Right hindlimb (tissue), 1 donor: ENCODE results near the gene RPAP3.
"Not testable (repeated sequence)": the region's sequence is repeated elsewhere in the genome, so short reads cannot be mapped to it uniquely, and the experiment has no call there.

Source experiments
- DNase-seq: peaks from one replicate; pipeline ENCODE4 v3.0.0-alpha.2; 2018

RPAP3 gene

GRCh38 chr12:47717443-47718193 lies 11.8 kb upstream of the RPAP3 start:
- peak; percentile 85 for DNase-seq

- no peak for DNase-seq
These were observed 11.2 kb upstream of the RPAP3 start for GRCh38 chr12:47717046-47717442.

DNA sequence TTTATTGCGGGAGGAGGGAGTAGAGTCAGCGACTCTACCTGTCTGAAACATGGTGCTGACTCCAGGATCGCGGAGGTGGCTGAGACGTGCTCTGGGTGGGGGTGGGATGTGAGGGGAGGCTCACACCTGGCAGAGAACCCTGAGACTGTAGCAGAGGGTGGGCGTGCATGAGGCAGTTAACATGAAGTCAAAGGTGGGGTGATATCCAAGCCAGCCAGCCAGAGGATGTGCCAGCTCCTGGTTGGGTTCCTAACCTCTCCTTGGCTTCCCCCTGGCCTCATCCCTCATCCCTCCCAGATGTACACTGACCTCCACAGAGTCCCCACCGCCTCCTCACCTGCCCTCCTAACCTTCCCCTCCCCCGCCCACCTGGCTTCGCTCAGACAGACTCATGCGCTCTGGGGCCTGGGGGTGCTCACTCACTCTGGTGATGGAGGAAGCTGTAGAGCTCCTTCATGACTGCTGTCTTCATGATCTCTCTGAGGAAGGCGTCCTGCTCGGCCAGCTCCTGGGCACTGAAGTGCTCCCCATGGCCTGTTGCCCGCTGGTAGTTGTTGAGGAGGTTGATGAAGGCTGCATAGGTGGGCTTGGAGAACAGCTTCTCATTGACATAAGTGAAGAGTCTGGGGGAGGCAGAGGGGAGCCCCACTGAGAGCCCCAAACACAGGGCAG lies 10.2 kb upstream of the RPAP3 start:
- no peak for DNase-seq

GRCh38 chr12:47715393-47715876 lies 9.6 kb upstream of the RPAP3 start:
- peak; percentile 82 for DNase-seq

GRCh38 chr12:47714826-47715386 lies 9.1 kb upstream of the RPAP3 start:
- no peak for DNase-seq

GRCh38 chr12:47712171-47712570 lies 6.3 kb upstream of the RPAP3 start:
- no peak for DNase-seq

- no peak for DNase-seq
These were observed 5.6 kb upstream of the RPAP3 start for GRCh38 chr12:47711448-47711847.

GRCh38 chr12:47710278-47710677 lies 4.4 kb upstream of the RPAP3 start:
- no peak for DNase-seq

DNA sequence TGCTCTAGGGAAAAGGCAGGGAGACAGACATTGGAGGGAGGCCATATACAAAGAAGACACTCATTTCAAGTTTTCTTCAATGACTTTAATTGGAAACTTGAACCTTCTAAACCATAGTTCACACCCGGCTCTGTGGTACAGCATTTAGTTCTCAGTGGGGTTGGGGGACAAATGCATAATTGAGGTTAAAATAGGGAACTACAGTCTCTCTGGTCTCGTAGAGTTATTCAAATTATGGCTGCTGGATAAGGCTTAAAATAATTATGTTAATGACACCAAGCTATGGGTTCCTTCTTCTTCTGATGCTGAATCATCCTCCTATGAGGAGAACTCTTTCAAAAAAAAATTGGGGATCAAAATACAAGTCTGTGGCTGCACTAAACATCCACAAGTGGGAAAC lies 3.8 kb upstream of the RPAP3 start:
- no peak for DNase-seq

GRCh38 chr12:47709237-47709636 lies 3.4 kb upstream of the RPAP3 start:
- DNase-seq, result no peak

DNA sequence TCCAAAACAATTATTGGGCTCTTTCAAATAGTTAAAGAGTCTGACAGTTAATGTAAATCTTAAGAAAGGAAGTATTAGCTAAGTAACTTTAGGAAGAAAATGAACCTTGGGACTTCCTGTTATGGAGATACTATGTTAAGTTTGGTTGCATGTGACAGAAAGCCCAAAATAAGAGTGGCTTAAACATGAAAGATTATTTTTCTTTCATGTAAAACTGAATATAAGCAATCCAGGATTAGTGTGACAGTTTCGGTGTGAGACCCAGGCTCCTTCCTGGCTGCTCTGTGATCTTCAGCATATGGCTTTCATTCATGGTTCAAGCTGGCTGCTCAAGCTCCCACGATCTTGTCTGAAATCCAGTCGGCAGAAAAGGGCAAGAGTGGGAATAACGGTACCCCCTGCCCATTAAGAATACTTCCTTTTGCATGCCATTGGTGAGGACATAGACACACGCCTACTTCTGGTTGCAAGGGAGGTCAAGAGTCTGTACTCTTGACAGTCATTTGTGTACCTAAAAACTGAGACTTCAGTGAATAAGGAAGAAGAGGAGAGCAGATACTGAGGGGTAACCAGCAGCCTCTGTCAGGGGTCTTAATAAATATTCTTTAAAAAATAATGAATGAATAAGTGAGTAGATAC lies 2.2 kb upstream of the RPAP3 start:
- no peak for DNase-seq

DNA sequence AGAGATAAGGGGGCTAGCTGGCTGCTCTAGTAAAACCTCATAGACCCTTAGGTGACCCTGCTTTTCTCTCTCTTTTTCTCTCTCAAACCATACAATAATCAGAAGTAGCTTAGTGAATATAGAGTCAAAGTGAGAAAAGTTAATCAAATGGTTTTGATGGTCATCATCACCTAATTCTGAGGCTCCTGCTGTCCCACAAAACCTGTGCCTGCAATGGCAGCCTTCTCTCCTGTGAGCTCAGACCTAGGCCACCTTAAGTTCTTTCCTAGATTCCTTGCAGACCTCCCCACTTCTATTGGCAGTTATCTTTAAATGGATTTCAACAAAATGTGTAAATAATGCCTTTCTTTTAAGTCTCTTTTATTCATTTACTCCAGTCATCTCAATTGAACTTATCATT lies 1.5 kb upstream of the RPAP3 start:
- DNase-seq, result no peak

DNA sequence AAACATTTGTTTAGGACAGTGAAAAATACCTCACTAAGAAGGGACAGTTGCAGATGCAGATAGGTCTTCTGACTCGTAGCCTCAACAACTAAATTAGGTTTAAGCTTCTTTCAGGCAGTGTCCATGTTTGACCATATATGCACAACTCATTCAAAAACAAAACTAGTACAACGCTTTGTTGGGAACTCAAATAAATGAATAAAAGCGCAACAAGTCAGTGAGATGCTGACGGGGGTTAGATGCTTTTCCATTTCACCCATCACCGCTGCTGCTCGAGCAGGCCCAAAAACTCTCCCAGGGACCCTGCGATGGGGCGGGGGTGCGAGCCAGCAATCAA lies 633 bp downstream of the RPAP3 start:
- no peak for DNase-seq

DNA sequence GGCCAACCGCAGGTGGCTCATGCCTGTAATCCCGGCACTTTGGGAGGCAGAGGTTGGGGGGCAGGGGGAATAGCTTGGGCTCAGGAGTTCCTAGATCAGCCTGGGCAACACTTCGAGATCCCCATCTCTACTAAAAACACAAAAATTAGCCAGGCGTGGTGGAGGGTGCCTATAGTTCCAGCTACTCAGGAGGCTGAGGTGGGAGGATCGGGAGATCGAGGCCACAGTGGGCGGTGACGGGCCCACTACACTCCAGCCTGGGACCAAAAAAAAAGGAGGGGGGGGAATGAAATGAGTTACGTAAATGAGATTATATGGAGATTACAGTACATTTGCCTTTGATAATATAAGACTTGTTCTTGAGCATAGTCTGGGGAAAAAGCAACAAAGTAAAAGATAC lies 1.1 kb downstream of the RPAP3 start:
- no peak for DNase-seq

DNA sequence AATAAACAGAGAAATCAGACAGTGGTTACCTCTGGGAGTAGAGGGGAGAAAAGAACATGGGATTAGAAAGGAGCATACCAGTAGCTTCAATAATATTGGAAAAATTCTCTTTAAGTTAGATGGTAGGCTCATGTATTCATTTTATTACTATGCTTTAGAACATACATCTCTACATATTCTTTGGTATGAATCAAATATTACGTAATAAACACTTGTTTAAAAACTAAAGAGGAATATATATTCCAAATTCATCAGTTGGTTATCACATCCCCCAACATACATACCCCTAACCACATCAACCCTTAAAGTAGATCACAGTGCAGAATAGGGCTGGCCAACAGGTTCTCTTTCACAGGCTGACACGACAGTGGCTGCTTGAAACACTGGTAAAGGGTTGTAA lies 5.6 kb downstream of the RPAP3 start:
- DNase-seq, result no peak

DNA sequence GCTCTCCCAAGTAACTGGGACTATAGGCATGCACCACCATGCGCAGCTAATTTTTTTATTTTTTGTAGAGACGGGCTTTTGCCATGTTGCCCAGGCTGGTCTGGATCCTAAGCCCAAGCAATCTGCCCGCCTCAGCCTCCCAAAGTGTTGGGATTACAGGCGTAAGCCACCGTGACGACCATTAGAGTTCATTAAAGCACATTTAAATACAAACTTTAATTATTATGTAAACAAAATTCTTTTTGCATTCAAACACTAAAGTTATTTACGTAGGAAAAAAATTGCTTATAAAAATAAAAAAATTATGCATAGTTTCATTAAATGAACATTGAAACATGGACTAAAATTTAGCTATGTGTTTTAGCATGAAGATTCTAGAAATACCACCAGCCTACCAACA lies 7.2 kb downstream of the RPAP3 start:
- DNase-seq, result no peak

GRCh38 chr12:47698055-47698454 lies 7.8 kb downstream of the RPAP3 start:
- DNase-seq, result no peak

GRCh38 chr12:47689215-47689614 lies 16.6 kb downstream of the RPAP3 start:
- DNase-seq, result no peak

GRCh38 chr12:47687636-47688035 lies 18.2 kb downstream of the RPAP3 start:
- no peak for DNase-seq

- no peak for DNase-seq
These were observed 19.1 kb downstream of the RPAP3 start for GRCh38 chr12:47686645-47687240.

DNA sequence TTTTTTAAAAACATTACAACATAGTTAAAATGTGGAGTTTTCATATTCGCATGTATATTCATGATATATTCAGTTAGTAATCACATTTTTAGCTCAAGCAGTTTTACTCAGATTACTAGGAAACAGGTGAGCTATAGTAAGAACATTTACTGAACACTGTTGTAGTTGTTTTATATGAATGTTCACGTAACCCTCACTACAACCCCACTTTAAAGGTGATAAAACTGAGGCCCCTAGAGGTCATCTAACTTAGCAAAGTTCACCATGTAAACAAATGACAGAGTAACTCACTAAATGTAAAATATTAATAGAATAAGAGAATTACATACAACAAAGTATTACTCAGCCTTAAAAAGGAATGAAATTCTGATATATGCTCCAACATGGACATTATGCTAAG lies 26.0 kb downstream of the RPAP3 start:
- DNase-seq, result no peak

DNA sequence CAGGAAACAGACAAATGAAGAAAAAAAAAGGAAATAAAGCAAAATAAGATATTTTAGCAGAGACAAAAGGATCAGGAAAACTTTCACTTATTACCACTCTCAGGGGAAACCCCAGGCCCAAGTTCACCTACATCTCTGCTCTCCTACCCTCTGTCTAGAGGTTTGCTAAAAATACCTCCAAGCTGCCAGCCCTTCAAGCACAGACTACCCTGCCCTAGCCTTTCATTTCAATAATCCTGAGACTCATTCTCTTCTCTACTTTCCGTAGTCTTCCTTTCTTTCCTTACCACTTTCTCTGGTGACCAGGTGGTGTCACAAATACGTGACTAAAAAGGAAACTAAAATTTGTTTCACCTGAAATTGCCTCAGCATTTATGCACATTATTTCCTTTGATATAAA lies 33.8 kb downstream of the RPAP3 start:
- no peak for DNase-seq

GRCh38 chr12:47667935-47668334 lies 37.9 kb downstream of the RPAP3 start:
- DNase-seq, result not testable (repeated sequence)
